SK-N-SH treated with all-trans-retinoic acid at 6 μM for 48 hours (cell line): ENCODE results near the gene SNCG.
A peak's percentile ranks its signal among the peaks of the same experiment; 100 is the strongest.
"Not testable (repeated sequence)": the region's sequence is repeated elsewhere in the genome, so short reads cannot be mapped to it uniquely, and the experiment has no call there.

Source experiments
- ATAC-seq: fragments of 200-7000 bp; cut with Tn5 transposase; 3 replicates; pipeline ENCODE4 v1.9.1; 2020; ENCODE audit warnings: mild to moderate bottlenecking, moderate library complexity
- ARNTL ChIP-seq: fragments of 450-650 bp; formaldehyde crosslinking; IDR thresholded peaks from 2 replicates; pipeline ENCODE4 v1.5.0; 2020; ENCODE audit warnings: low read depth, mild to moderate bottlenecking, moderate library complexity, borderline replicate concordance
- BACH2 ChIP-seq: fragments of 250-450 bp; sonication (Bioruptor Pico); IDR thresholded peaks from 2 replicates; pipeline ENCODE4 v1.9.0; 2021; ENCODE audit warnings: mild to moderate bottlenecking, borderline replicate concordance
- CSDC2 ChIP-seq: fragments of 250-450 bp; sonication (Bioruptor Pico); IDR thresholded peaks from 2 replicates; pipeline ENCODE4 v1.5.0; 2020; ENCODE audit warnings: mild to moderate bottlenecking, moderate library complexity
- ESRRG ChIP-seq: fragments of 250-450 bp; sonication (Bioruptor Pico); IDR thresholded peaks from 2 replicates; pipeline ENCODE4 v1.6.1; 2021; ENCODE audit warnings: mild to moderate bottlenecking
- GLIS3 ChIP-seq: fragments of 250-450 bp; sonication (Bioruptor Pico); IDR thresholded peaks from 2 replicates; pipeline ENCODE4 v1.5.0; 2020; ENCODE audit warnings: mild to moderate bottlenecking, moderate library complexity
- ISL1 ChIP-seq: fragments of 250-450 bp; sonication (Bioruptor Pico); IDR thresholded peaks from 2 replicates; pipeline ENCODE4 v2.1.2; 2022; ENCODE audit warnings: mild to moderate bottlenecking, moderate library complexity
- OSR1 ChIP-seq: fragments of 250-450 bp; sonication (Bioruptor Pico); IDR thresholded peaks from 2 replicates; pipeline ENCODE4 v1.8.0; 2022; ENCODE audit warnings: moderate library complexity, mild to moderate bottlenecking, inconsistent platforms
- RARB ChIP-seq: fragments of 250-450 bp; sonication (Bioruptor Pico); IDR thresholded peaks from 2 replicates; pipeline ENCODE4 v1.8.0; 2021; ENCODE audit warnings: mild to moderate bottlenecking, moderate library complexity
- SNAI2 ChIP-seq: fragments of 250-450 bp; sonication (Bioruptor Pico); IDR thresholded peaks from 2 replicates; pipeline ENCODE4 v1.5.0; 2020; ENCODE audit warnings: mild to moderate bottlenecking, moderate library complexity
- TOX ChIP-seq: fragments of 250-450 bp; sonication (Bioruptor Pico); IDR thresholded peaks from 2 replicates; pipeline ENCODE4 v1.8.0; 2021; ENCODE audit warnings: mild to moderate bottlenecking, moderate library complexity, borderline replicate concordance
- ZC3H10 ChIP-seq: fragments of 250-450 bp; sonication (Bioruptor Pico); IDR thresholded peaks from 2 replicates; pipeline ENCODE4 v1.5.1; 2021; ENCODE audit warnings: mild to moderate bottlenecking, moderate library complexity
- ZFP30 ChIP-seq: fragments of 450-650 bp; formaldehyde crosslinking; IDR thresholded peaks from 2 replicates; pipeline ENCODE4 v1.5.0; 2022; ENCODE audit warnings: mild to moderate bottlenecking, moderate library complexity
- ZNF565 ChIP-seq: fragments of 450-650 bp; formaldehyde crosslinking; conservative IDR thresholded peaks from 2 replicates; pipeline ENCODE4 v1.5.0; 2020; ENCODE audit warnings: low read depth, mild to moderate bottlenecking, moderate library complexity
- ZNF8 ChIP-seq: fragments of 450-650 bp; formaldehyde crosslinking; IDR thresholded peaks from 2 replicates; pipeline ENCODE4 v1.5.0; 2020; ENCODE audit warnings: mild to moderate bottlenecking, moderate library complexity
- TF ChIP-seq, protein P1 (sequence below): fragments of 250-450 bp; sonication (Bioruptor Pico); IDR thresholded peaks from 2 replicates; pipeline ENCODE4 v1.8.0; 2021; ENCODE audit warnings: low read depth, mild to moderate bottlenecking, moderate library complexity, borderline replicate concordance
- TF ChIP-seq, protein P2 (sequence below): fragments of 250-450 bp; sonication (Bioruptor Pico); IDR thresholded peaks from 2 replicates; pipeline ENCODE4 v1.5.1; 2020; ENCODE audit warnings: low read depth, mild to moderate bottlenecking, moderate library complexity
- TF ChIP-seq, protein P3 (sequence below): fragments of 250-450 bp; sonication (Bioruptor Pico); IDR thresholded peaks from 2 replicates; pipeline ENCODE4 v1.5.0; 2020; ENCODE audit warnings: mild to moderate bottlenecking, moderate library complexity
- TF ChIP-seq, protein P4 (sequence below): fragments of 250-450 bp; sonication (Bioruptor Pico); IDR thresholded peaks from 2 replicates; pipeline ENCODE4 v1.5.1; 2021; ENCODE audit warnings: mild to moderate bottlenecking, moderate library complexity

The SNCG gene

DNA sequence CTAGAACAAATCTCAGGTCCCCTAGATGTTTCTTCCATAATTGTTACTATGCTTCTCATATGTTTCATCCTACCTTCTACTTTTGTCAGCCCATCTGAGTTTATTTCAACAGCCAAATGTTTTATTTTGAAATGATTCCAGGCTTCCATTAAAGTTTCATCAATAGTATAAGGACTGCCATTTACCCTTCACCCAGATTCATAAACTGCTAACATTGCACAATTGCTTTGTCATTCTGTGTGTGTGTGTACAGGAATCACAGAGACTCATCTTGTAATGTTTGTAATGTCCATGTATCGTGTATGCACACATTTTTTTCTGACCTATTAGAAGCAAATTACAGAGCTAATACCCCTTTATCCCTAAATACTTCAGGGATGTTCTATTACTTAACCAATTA is 26.5 kb upstream of the SNCG start:
- no peak for TF ChIP-seq BACH2 (CRISPR knock-in tag)
- no peak for TF ChIP-seq OSR1 (CRISPR knock-in tag)
- TF ChIP-seq ZFP30 (CRISPR knock-in tag), result no peak
- no peak for TF ChIP-seq ISL1 (CRISPR knock-in tag)
- no peak for TF ChIP-seq GLIS3 (CRISPR knock-in tag)
- TF ChIP-seq, protein P1, sequence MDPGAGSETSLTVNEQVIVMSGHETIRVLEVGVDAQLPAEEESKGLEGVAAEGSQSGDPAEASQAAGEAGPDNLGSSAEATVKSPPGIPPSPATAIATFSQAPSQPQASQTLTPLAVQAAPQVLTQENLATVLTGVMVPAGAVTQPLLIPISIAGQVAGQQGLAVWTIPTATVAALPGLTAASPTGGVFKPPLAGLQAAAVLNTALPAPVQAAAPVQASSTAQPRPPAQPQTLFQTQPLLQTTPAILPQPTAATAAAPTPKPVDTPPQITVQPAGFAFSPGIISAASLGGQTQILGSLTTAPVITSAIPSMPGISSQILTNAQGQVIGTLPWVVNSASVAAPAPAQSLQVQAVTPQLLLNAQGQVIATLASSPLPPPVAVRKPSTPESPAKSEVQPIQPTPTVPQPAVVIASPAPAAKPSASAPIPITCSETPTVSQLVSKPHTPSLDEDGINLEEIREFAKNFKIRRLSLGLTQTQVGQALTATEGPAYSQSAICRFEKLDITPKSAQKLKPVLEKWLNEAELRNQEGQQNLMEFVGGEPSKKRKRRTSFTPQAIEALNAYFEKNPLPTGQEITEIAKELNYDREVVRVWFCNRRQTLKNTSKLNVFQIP (CRISPR knock-in tag), result no peak
- TF ChIP-seq TOX (CRISPR knock-in tag), result no peak
- TF ChIP-seq ARNTL, result no peak
- TF ChIP-seq CSDC2 (CRISPR knock-in tag), result no peak
- TF ChIP-seq RARB, result no peak
- TF ChIP-seq ZNF8 (CRISPR knock-in tag), result no peak
- TF ChIP-seq, protein P2, sequence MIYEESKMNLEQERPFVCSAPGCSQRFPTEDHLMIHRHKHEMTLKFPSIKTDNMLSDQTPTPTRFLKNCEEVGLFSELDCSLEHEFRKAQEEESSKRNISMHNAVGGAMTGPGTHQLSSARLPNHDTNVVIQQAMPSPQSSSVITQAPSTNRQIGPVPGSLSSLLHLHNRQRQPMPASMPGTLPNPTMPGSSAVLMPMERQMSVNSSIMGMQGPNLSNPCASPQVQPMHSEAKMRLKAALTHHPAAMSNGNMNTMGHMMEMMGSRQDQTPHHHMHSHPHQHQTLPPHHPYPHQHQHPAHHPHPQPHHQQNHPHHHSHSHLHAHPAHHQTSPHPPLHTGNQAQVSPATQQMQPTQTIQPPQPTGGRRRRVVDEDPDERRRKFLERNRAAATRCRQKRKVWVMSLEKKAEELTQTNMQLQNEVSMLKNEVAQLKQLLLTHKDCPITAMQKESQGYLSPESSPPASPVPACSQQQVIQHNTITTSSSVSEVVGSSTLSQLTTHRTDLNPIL (CRISPR knock-in tag), result no peak

DNA sequence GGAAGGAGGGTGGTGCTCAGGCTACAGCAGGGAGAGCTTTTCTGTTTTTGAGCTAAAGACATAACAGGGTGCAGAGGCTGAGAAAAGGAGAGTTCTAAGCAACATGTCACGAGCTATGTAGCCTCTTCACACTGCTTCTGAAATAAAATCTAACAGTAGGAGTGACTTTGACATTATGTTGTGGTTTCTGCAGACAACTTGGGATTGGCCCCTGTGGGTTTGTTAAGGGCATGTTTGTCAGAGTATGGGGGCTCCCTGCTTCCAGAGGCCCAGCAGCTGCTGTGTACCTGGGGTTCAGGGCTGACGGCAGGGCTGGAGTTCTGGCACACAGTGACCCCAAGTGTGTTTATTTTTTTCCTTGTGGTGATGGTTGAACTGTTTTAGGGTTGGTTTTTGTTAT is 25.7 kb upstream of the SNCG start:
- ATAC-seq, result no peak
- TF ChIP-seq RARB (no peak), ESRRG (no peak), ZNF565 (no peak)
- TF ChIP-seq, protein P3, sequence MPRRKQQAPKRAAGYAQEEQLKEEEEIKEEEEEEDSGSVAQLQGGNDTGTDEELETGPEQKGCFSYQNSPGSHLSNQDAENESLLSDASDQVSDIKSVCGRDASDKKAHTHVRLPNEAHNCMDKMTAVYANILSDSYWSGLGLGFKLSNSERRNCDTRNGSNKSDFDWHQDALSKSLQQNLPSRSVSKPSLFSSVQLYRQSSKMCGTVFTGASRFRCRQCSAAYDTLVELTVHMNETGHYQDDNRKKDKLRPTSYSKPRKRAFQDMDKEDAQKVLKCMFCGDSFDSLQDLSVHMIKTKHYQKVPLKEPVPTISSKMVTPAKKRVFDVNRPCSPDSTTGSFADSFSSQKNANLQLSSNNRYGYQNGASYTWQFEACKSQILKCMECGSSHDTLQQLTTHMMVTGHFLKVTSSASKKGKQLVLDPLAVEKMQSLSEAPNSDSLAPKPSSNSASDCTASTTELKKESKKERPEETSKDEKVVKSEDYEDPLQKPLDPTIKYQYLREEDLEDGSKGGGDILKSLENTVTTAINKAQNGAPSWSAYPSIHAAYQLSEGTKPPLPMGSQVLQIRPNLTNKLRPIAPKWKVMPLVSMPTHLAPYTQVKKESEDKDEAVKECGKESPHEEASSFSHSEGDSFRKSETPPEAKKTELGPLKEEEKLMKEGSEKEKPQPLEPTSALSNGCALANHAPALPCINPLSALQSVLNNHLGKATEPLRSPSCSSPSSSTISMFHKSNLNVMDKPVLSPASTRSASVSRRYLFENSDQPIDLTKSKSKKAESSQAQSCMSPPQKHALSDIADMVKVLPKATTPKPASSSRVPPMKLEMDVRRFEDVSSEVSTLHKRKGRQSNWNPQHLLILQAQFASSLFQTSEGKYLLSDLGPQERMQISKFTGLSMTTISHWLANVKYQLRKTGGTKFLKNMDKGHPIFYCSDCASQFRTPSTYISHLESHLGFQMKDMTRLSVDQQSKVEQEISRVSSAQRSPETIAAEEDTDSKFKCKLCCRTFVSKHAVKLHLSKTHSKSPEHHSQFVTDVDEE (CRISPR knock-in tag), result no peak

More for the DNA sequence above, 26.5 kb upstream of the SNCG start:
- ATAC-seq, result no peak

DNA sequence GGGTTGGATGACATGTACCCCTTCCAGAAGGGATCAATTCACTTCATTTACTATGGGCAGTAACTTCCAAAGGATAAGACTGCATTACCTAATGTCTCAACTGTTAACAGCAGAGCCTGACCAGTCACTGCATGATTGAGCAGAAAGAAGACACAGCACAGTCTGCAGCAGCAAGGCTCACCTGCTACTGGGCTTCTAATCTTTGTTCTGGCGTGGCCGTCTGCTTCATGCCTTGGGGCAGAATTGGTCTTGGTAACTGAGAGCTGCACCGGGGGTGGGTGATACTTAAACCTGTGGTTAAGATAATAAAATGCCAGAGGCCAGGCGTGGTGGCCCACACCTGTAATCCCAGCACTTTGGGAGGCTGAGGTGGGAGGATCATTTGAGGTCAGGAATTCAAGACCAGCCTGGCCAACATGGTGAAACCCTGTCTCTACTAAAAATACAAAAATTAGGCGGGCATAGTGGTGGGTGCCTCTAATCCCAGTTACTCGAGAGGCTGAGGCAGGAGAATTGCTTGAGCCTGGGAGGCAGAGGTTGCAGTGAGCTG is 24.2 kb upstream of the SNCG start:
- ATAC-seq, result not testable (repeated sequence)

DNA sequence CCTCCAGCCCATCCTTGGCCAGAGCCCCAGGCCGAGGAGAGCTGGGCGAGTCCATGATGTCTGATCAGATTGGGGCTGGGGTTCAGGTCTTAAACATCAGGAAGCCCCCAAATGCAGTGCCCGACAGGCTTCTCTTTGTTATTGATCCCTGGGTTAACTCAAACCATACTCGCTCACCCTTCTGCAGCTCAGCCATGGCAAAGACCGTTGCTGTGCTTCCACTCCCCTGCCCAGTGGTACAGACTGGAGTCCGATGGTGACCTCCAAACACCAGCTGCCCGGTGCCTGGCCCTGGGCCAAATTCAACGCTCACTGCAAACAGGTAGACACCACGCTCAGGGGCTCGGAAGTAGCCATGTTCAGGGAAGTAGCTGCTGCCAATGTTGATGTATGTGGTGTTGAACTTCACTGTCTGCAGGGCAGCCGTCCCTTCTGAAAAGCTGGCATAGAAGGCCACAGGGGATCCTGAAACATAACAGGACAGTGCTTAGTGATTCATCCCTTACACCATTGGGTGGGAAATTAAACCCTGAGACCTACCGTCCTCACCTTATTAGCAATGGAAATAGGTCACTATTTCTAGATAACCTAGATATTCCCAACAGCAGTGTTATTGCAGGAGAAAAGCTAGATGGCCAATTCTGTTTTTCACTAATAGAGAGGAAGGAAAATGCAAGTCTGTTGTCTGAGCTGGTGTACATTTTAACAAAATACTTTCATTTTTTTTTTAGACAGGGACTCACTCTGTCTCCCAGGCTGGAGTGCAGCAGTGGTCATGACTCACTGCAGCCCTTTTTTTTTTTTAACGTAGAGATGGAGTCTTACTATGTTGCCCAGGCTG is 21.5 kb upstream of the SNCG start:
- TF ChIP-seq BACH2 (CRISPR knock-in tag), result no peak
- ATAC-seq, result peak; percentile 43

DNA sequence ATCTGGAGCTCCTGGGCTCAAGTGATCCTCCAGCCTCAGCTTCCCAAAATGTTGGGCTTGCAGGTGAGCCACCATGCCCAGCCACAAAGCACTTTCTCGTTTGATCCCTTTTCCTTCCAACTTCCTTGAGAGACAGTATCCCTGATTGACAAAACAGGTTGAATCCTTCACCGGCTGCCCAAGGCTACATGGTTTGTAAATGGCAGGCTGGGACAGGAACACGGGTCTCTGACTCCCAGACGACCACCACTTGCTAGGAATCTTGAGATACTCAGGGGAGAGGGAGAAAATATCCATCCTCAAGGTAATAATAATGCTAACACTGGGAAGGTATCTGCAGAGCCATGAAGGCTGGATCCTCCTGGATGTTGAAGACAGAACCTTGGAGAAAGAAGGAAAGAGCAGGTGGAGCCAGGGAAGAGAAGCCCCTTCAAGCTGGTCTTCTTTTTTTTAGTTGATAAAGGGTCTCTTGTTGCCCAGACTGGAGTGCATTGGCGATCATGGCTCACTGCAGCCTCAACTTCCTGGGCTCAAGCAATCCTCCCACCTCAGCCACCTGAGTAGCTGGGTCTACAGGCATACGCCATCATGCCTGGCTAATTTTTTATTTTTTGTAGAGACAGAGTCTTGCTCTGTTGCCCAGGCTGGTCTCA is 20.8 kb upstream of the SNCG start:
- TF ChIP-seq, protein P4, sequence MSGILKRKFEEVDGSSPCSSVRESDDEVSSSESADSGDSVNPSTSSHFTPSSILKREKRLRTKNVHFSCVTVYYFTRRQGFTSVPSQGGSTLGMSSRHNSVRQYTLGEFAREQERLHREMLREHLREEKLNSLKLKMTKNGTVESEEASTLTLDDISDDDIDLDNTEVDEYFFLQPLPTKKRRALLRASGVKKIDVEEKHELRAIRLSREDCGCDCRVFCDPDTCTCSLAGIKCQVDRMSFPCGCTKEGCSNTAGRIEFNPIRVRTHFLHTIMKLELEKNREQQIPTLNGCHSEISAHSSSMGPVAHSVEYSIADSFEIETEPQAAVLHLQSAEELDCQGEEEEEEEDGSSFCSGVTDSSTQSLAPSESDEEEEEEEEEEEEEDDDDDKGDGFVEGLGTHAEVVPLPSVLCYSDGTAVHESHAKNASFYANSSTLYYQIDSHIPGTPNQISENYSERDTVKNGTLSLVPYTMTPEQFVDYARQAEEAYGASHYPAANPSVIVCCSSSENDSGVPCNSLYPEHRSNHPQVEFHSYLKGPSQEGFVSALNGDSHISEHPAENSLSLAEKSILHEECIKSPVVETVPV (CRISPR knock-in tag), result no peak
- TF ChIP-seq SNAI2 (CRISPR knock-in tag) (no peak), CSDC2 (CRISPR knock-in tag) (no peak), ESRRG (no peak), ZC3H10 (CRISPR knock-in tag) (no peak)
- TF ChIP-seq, protein P3 (CRISPR knock-in tag), result no peak
- no peak for ATAC-seq
